IMR-90 (cell line): ENCODE measurements around the gene UBR1. TPM values are rescaled to one million over a fixed set of nuclear protein-coding genes. Genes with fewer than 3 reads are reported as not detected.
"Not testable (repeated sequence)": the region's sequence is repeated elsewhere in the genome, so short reads cannot be mapped to it uniquely, and the experiment has no call there.

ENCODE experiments used
- ATAC-seq: fragments of 200-7000 bp; cut with Tn5 transposase; 2 replicates; pipeline ENCODE4 v1.9.1; 2020; ENCODE audit warnings: low read depth, mild to moderate bottlenecking, moderate library complexity
- BruUV-seq: library from RNA; stranded (reverse); fragments of 400-500 nt; replicated peaks from 2 replicates; lab custom pipeline; 2021; lab: Mats Ljungman, UMichigan
- CTCF ChIA-PET: fragments of 300-600 bp; formaldehyde crosslinking; extraction: SDS; loops from one replicate; lab custom pipeline; 2021; ENCODE audit warnings: antibody characterized with exemption; lab: Yijun Ruan, JAX
- POLR2A ChIA-PET: fragments of 300-600 bp; sonication (Branson Sonifier 250); formaldehyde crosslinking; loops from one replicate; lab custom pipeline; 2022; ENCODE audit warnings: antibody characterized with exemption; ENCODE audit not compliant: unreplicated experiment; lab: Charles Lee
- DNase-seq: peaks from one replicate; pipeline ENCODE4 v3.0.0; 2013
- H2AFZ ChIP-seq: replicated peaks from 2 replicates; pipeline ENCODE3; 2013; ENCODE audit warnings: low read length, mild to moderate bottlenecking; ENCODE audit not compliant: poor library complexity
- H2AK5ac ChIP-seq: 2 replicates; pipeline ENCODE4 v1.6.1; 2013; ENCODE audit warnings: low read depth, low read length, inconsistent platforms
- H2AK9ac ChIP-seq: replicated peaks from 2 replicates; pipeline ENCODE3; 2013; ENCODE audit warnings: mild to moderate bottlenecking, low read depth, low read length, moderate library complexity; ENCODE audit not compliant: poor library complexity
- H2BK120ac ChIP-seq: 2 replicates; pipeline ENCODE4 v1.6.1; 2013; ENCODE audit warnings: low read depth, low read length, inconsistent platforms
- H2BK15ac ChIP-seq: 3 replicates; pipeline ENCODE4 v1.6.1; 2013; ENCODE audit warnings: low read depth, low read length, inconsistent platforms
- H2BK20ac ChIP-seq: 2 replicates; pipeline ENCODE4 v1.6.1; 2013; ENCODE audit warnings: low read depth, mild to moderate bottlenecking, inconsistent platforms, low read length, moderate library complexity
- H2BK5ac ChIP-seq: 2 replicates; pipeline ENCODE4 v1.6.1; 2013; ENCODE audit warnings: mild to moderate bottlenecking, low read depth, low read length, inconsistent platforms; ENCODE audit not compliant: poor library complexity, severe bottlenecking
- H3K14ac ChIP-seq: replicated peaks from 2 replicates; pipeline ENCODE4 v1.6.1; 2013; ENCODE audit warnings: low read depth, low read length, inconsistent platforms
- H3K18ac ChIP-seq: 2 replicates; pipeline ENCODE4 v1.6.1; 2013; ENCODE audit warnings: low read depth, low read length, control low read depth
- H3K23ac ChIP-seq: 2 replicates; pipeline ENCODE4 v1.6.1; 2013; ENCODE audit warnings: low read depth, low read length, inconsistent platforms
- H3K27ac ChIP-seq: 2 replicates; pipeline ENCODE4 v1.5.1; 2013; ENCODE audit warnings: mild to moderate bottlenecking, control low read depth, low read length; ENCODE audit not compliant: insufficient read depth
- H3K27me3 ChIP-seq: 2 replicates; pipeline ENCODE4 v1.6.1; 2013; ENCODE audit warnings: low read length; ENCODE audit not compliant: control insufficient read depth, insufficient read depth
- H3K36me3 ChIP-seq: 2 replicates; pipeline ENCODE4 v1.6.1; 2013; ENCODE audit warnings: low read length, mixed read lengths; ENCODE audit not compliant: control insufficient read depth, insufficient read depth
- H3K4ac ChIP-seq: 2 replicates; pipeline ENCODE4 v1.6.1; 2013; ENCODE audit warnings: low read depth, low read length, inconsistent platforms
- H3K4me1 ChIP-seq: 2 replicates; pipeline ENCODE4 v1.6.1; 2013; ENCODE audit warnings: low read length, mixed read lengths; ENCODE audit not compliant: control insufficient read depth, insufficient read depth
- H3K4me2 ChIP-seq: 2 replicates; pipeline ENCODE4 v1.6.1; 2013; ENCODE audit warnings: low read depth, mild to moderate bottlenecking, control low read depth, low read length, moderate library complexity
- H3K4me3 ChIP-seq: 2 replicates; pipeline ENCODE4 v1.5.1; 2013; ENCODE audit warnings: low read depth, mild to moderate bottlenecking, control low read depth, low read length, moderate library complexity; ENCODE audit not compliant: insufficient read depth
- H3K56ac ChIP-seq: 2 replicates; pipeline ENCODE4 v1.6.1; 2013; ENCODE audit warnings: low read length, inconsistent platforms; ENCODE audit not compliant: insufficient read depth; ENCODE audit errors: extremely low read depth
- H3K79me1 ChIP-seq, 2 experiments: 2 replicates each; pipeline ENCODE4 v1.6.1; 2013; ENCODE audit warnings: low read length in 2 of 2, inconsistent platforms in 1 of 2, low read depth in 1 of 2
- H3K9ac ChIP-seq: 2 replicates; pipeline ENCODE4 v1.6.1; 2013; ENCODE audit warnings: low read depth, low read length, control low read depth
- H3K9me1 ChIP-seq: 2 replicates; pipeline ENCODE4 v1.6.1; 2013; ENCODE audit warnings: low read length, inconsistent platforms; ENCODE audit not compliant: insufficient read depth
- H3K9me3 ChIP-seq: 2 replicates; pipeline ENCODE4 v1.6.1; 2013; ENCODE audit warnings: low read length; ENCODE audit not compliant: control insufficient read depth, insufficient read depth
- H4K20me1 ChIP-seq: 2 replicates; pipeline ENCODE4 v1.6.1; 2013; ENCODE audit warnings: low read length, inconsistent platforms; ENCODE audit not compliant: insufficient read depth
- H4K5ac ChIP-seq: 2 replicates; pipeline ENCODE4 v1.6.1; 2013; ENCODE audit warnings: mild to moderate bottlenecking, low read depth, low read length, control low read depth
- H4K8ac ChIP-seq, 2 experiments: 2 replicates each; pipeline ENCODE4 v1.6.1; 2013; ENCODE audit warnings: low read depth in 2 of 2, low read length in 2 of 2, control low read depth in 1 of 2, inconsistent platforms in 1 of 2
- H4K91ac ChIP-seq: 2 replicates; pipeline ENCODE4 v1.6.1; 2013; ENCODE audit warnings: low read depth, low read length, inconsistent platforms; ENCODE audit not compliant: insufficient read depth
- MAFK ChIP-seq: IDR thresholded peaks from 2 replicates; pipeline ENCODE4 v1.6.1; 2012; ENCODE audit warnings: low read depth, low read length, improper control_type of control experiment
- WGBS, 2 experiments: methylation state at CpG; one replicate each; pipeline versions ENCODE4 v1.1.5 to v1.1.7; 2013; ENCODE audit warnings: missing lambda C conversion rate in 2 of 2; ENCODE audit not compliant: insufficient read length in 1 of 2; ENCODE audit errors: extremely low coverage in 2 of 2; 5-methylcytosine and 5-hydroxymethylcytosine counted together
- dilution Hi-C: fragments of 300-500 bp; cut with HindIII; formaldehyde crosslinking; loops from one replicate; pipeline ENCODE4 v1.14.3; 2018; ENCODE audit warnings: low sequenced_read_pairs; ENCODE audit not compliant: unreplicated experiment
- in situ Hi-C: fragments of 300-500 bp; cut with MboI; formaldehyde crosslinking; loops from 3 replicates; pipeline ENCODE4 v1.14.3; 2019; ENCODE audit warnings: low sequenced_read_pairs, inconsistent platforms, mixed read lengths
- intact Hi-C: fragments of 100-400 bp; cut with micrococcal nuclease; formaldehyde crosslinking; loops from 2 replicates; pipeline ENCODE4 v1.10.0; 2022
- polyA plus RNA-seq, 3 experiments: library from polyadenylated mRNA; depleted of rRNA; stranded (reverse); fragments of >200 nt; gene quantifications; 2 replicates each; pipeline ENCODE4 v1.2.3, GENCODE V29; 2012; ENCODE audit warnings: low replicate concordance in 1 of 3
- total RNA-seq: library from RNA; depleted of rRNA; stranded (reverse); fragments of >200 nt; gene quantifications from 2 replicates; pipeline ENCODE4 v1.2.3, GENCODE V29; 2012
- TF ChIP-seq, protein P1 (sequence below): conservative IDR thresholded peaks from 2 replicates; pipeline ENCODE4 v1.5.1; 2012; ENCODE audit warnings: mild to moderate bottlenecking, low read depth, low read length, improper control_type of control experiment
- TF ChIP-seq, protein P2 (sequence below): fragments of 150-350 bp; IDR thresholded peaks from 2 replicates; pipeline ENCODE4 v1.6.1; 2016; ENCODE audit warnings: low read depth, mild to moderate bottlenecking, low read length, moderate library complexity, borderline replicate concordance

UBR1 gene
- total and polyA plus RNA-seq, 2 of the 4 experiments (the other 2 are of a cell fraction), result 6.5 to 30.1 TPM

DNA sequence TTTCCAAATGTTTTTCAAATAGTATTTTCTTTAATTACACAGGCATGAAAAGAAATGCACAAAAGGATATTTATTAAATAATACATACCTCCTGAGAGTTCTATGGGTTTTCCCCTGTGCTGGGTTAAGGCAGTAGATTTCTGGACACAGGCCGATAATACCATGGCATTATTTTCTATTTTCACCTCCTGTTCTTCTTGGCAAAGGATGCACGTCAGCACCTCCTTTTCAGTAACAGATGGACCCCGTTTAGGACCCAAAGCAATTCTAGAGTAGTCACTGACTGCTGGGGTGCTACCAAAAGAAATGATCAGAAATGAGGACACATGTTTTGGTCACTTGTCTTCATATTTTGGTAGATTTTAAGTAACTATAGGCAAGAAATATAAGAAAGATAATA lies 98.8 kb downstream of the UBR1 start:
- no TSS peak for BruUV-seq
- H3K4me2 ChIP-seq, result no peak overlapping the region
- CTCF ChIA-PET, result interaction anchor here (0.6 to 0.8 kb wide), 2 partner anchors 9 to 805 kb away, joined by 3 read pairs; no protein-coding TSS in a partner anchor
- no peaks in the 10 kb centered on the region for H4K20me1 ChIP-seq
- no peaks in the 10 kb centered on the region for H3K9me3 ChIP-seq
- H2AK9ac ChIP-seq, result no peak overlapping the region
- no peaks in the 10 kb centered on the region; a peak in 1 of 4 replicates for H3K79me1 ChIP-seq
- H3K4me1 ChIP-seq, result no peaks in the 10 kb centered on the region
- no peak overlapping the region for H2BK5ac ChIP-seq
- no peak overlapping the region for H4K5ac ChIP-seq
- H3K18ac ChIP-seq, result no peak overlapping the region
- H3K36me3 ChIP-seq, result peaks cover 33% of the 10 kb centered on the region
- H4K8ac ChIP-seq, result no peak overlapping the region
- no peaks in the 10 kb centered on the region for H3K9me1 ChIP-seq
- no peak overlapping the region for H2BK120ac ChIP-seq
- H3K4me3 ChIP-seq, result no peak overlapping the region
- H3K23ac ChIP-seq, result no peak overlapping the region
- H4K91ac ChIP-seq, result no peak overlapping the region
- H2BK15ac ChIP-seq, result no peak overlapping the region
- WGBS, 2 experiments, result 100% methylated on average over 2 of the region's 3 CpGs; no CpG with 5 or more reads in 1 of the 2 experiments
- DNase-seq (no peak), ATAC-seq (no peak)
- no peak overlapping the region for H2AFZ ChIP-seq
- no peak overlapping the region for H3K27ac ChIP-seq
- H3K27me3 ChIP-seq, result no peaks in the 10 kb centered on the region
- POLR2A ChIA-PET, result no interaction called here
- in situ Hi-C loops, result no loop called here
- H3K14ac ChIP-seq, result no peak overlapping the region
- TF ChIP-seq MAFK, result no peak
- TF ChIP-seq, protein P1, sequence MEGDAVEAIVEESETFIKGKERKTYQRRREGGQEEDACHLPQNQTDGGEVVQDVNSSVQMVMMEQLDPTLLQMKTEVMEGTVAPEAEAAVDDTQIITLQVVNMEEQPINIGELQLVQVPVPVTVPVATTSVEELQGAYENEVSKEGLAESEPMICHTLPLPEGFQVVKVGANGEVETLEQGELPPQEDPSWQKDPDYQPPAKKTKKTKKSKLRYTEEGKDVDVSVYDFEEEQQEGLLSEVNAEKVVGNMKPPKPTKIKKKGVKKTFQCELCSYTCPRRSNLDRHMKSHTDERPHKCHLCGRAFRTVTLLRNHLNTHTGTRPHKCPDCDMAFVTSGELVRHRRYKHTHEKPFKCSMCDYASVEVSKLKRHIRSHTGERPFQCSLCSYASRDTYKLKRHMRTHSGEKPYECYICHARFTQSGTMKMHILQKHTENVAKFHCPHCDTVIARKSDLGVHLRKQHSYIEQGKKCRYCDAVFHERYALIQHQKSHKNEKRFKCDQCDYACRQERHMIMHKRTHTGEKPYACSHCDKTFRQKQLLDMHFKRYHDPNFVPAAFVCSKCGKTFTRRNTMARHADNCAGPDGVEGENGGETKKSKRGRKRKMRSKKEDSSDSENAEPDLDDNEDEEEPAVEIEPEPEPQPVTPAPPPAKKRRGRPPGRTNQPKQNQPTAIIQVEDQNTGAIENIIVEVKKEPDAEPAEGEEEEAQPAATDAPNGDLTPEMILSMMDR, result no peak
- TF ChIP-seq, protein P2, sequence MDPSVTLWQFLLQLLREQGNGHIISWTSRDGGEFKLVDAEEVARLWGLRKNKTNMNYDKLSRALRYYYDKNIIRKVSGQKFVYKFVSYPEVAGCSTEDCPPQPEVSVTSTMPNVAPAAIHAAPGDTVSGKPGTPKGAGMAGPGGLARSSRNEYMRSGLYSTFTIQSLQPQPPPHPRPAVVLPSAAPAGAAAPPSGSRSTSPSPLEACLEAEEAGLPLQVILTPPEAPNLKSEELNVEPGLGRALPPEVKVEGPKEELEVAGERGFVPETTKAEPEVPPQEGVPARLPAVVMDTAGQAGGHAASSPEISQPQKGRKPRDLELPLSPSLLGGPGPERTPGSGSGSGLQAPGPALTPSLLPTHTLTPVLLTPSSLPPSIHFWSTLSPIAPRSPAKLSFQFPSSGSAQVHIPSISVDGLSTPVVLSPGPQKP, result no peak
- intact Hi-C loops, result no loop called here
- dilution Hi-C loops, result no loop called here
- H2AK5ac ChIP-seq, result no peak overlapping the region
- no peak overlapping the region for H3K9ac ChIP-seq
- H3K56ac ChIP-seq, result no peak overlapping the region
- no peak overlapping the region for H2BK20ac ChIP-seq
- no peak overlapping the region for H3K4ac ChIP-seq

- H3K4me2 ChIP-seq, BruUV-seq, H3K18ac ChIP-seq, H3K56ac ChIP-seq, H3K4me1 ChIP-seq, H2AFZ ChIP-seq, H4K8ac ChIP-seq, H3K9ac ChIP-seq, H2AK9ac ChIP-seq, H3K23ac ChIP-seq, H2BK15ac ChIP-seq, H2AK5ac ChIP-seq, H2BK120ac ChIP-seq, DNase-seq, H4K5ac ChIP-seq, intact Hi-C loops, POLR2A ChIA-PET, in situ Hi-C loops, H4K91ac ChIP-seq, dilution Hi-C loops, H3K14ac ChIP-seq, H3K9me3 ChIP-seq, CTCF ChIA-PET, H4K20me1 ChIP-seq, H3K27me3 ChIP-seq, ATAC-seq, H3K4ac ChIP-seq, H3K4me3 ChIP-seq, H2BK20ac ChIP-seq, H3K27ac ChIP-seq, H2BK5ac ChIP-seq, H3K79me1 ChIP-seq, H3K9me1 ChIP-seq: not testable (repeated sequence)
- no CpG with 5 or more reads among the region's 42 CpGs for WGBS, 2 experiments
- peaks cover 27% of the 10 kb centered on the region for H3K36me3 ChIP-seq
Measured at GRCh38 chr15:43004886-43005595, 100.8 kb downstream of the UBR1 start.
